DOHH2 (cell line): Measurements from ENCODE around the gene DBR1.
A peak's percentile ranks its signal among the peaks of the same experiment; 100 is the strongest.

ENCODE experiments used
- H3F3A ChIP-seq: fragments of 200-600 bp; sonication (generic), shearing (Covaris generic); 2 replicates; pipeline ENCODE4 v1.6.0; 2016; ENCODE audit warnings: antibody characterized with exemption, mild to moderate bottlenecking; ENCODE audit not compliant: control insufficient read depth, insufficient read depth
- H3K27ac ChIP-seq: fragments of 200-600 bp; sonication (generic); 2 replicates; pipeline ENCODE4 v1.5.1; 2014; ENCODE audit warnings: low read depth, mild to moderate bottlenecking, low read length, moderate library complexity
- H3K27me3 ChIP-seq: fragments of 200-600 bp; sonication (generic); 2 replicates; pipeline ENCODE4 v1.6.1; 2014; ENCODE audit warnings: mild to moderate bottlenecking, low read length, mixed read lengths; ENCODE audit not compliant: control insufficient read depth
- H3K36me3 ChIP-seq: fragments of 200-600 bp; sonication (generic); 2 replicates; pipeline ENCODE4 v1.6.1; 2014; ENCODE audit warnings: mild to moderate bottlenecking, low read length, moderate library complexity, mixed read lengths; ENCODE audit not compliant: control insufficient read depth
- H3K4me1 ChIP-seq: fragments of 200-600 bp; sonication (generic); 2 replicates; pipeline ENCODE4 v1.6.1; 2014; ENCODE audit warnings: mild to moderate bottlenecking, low read length, mixed read lengths; ENCODE audit not compliant: control insufficient read depth
- H3K4me2 ChIP-seq: fragments of 200-600 bp; sonication (generic); 2 replicates; pipeline ENCODE4 v1.6.0; 2014; ENCODE audit warnings: mild to moderate bottlenecking, low read length, moderate library complexity
- H3K4me3 ChIP-seq: fragments of 200-600 bp; sonication (generic); 2 replicates; pipeline ENCODE4 v1.5.1; 2014; ENCODE audit warnings: mild to moderate bottlenecking, low read length, mixed read lengths
- H3K79me2 ChIP-seq: fragments of 200-600 bp; sonication (generic); 2 replicates; pipeline ENCODE4 v1.6.1; 2014; ENCODE audit warnings: mild to moderate bottlenecking, low read length, mixed read lengths; ENCODE audit not compliant: control insufficient read depth
- H3K9me2 ChIP-seq: fragments of 200-600 bp; sonication (generic); replicated peaks from 2 replicates; pipeline ENCODE4 v1.6.1; 2014; ENCODE audit warnings: mild to moderate bottlenecking, low read length, mixed read lengths; ENCODE audit not compliant: control insufficient read depth
- H3K9me3 ChIP-seq: fragments of 200-600 bp; sonication (generic); 2 replicates; pipeline ENCODE4 v1.6.1; 2014; ENCODE audit warnings: antibody characterized with exemption, low read length, mixed read lengths; ENCODE audit not compliant: control insufficient read depth, insufficient read depth
- H4K20me1 ChIP-seq: fragments of 200-600 bp; sonication (generic); 2 replicates; pipeline ENCODE4 v1.6.0; 2014; ENCODE audit warnings: low read depth, mild to moderate bottlenecking, antibody characterized with exemption, low read length, moderate library complexity; ENCODE audit not compliant: control insufficient read depth, insufficient read depth
- EZH2phosphoT487 ChIP-seq: fragments of 200-600 bp; sonication (generic); IDR thresholded peaks from 2 replicates; pipeline ENCODE4 v1.6.1; 2017; ENCODE audit warnings: borderline replicate concordance, mild to moderate bottlenecking, antibody characterized with exemption, low read length, moderate library complexity, mixed read lengths
- TF ChIP-seq, protein P1 (sequence below): fragments of 200-600 bp; sonication (generic); IDR thresholded peaks from one replicate; pipeline ENCODE4 v1.5.1; 2014; ENCODE audit warnings: antibody characterized with exemption, mild to moderate bottlenecking, low read depth, low read length; ENCODE audit not compliant: poor library complexity, severe bottlenecking

The DBR1 gene

DNA sequence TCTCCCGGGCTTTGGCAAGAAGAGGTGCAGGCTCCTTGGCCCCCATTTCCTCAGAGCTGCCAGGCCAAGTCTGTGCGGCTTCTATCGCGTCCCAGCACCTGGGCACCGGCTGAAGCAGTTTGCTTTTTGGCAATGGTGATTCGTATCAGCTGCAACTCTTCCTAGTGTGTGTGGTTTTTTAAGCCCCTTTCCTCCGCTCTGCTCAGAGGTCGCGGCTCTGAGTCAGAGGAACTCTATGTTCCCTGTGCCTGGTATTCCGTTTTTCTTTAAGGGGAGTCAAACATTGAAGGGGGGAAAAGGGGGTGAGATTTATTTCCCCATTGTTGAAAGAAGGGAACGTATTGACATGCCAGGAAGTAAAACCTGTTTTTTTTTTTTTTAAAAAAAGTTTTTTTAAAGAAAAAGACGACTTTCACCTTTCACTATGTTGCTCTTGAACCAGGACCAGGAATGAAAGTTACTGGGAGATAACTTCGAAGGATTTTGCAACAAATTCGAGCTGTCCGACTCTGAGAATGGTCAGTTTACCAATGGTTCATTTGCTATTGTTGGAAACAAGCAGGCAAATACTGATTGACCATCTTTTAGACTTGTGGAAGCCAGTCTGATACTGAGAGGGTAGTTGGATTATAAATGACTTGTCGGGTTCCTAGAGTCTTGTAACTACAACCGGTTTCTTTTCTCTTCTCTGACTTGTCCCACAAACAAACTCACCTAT lies 13.5 kb upstream of the DBR1 start:
- peaks cover 58% of the 10 kb centered on the region for H3K79me2 ChIP-seq
- no peaks in the 10 kb centered on the region; the same call in 1 of the 2 replicates for H3F3A ChIP-seq
- H3K9me3 ChIP-seq = no peaks in the 10 kb centered on the region
- peaks cover 26% of the 10 kb centered on the region for H3K4me1 ChIP-seq
- H3K27me3 ChIP-seq = peaks cover 14% of the 10 kb centered on the region
- H3K27ac ChIP-seq = no peak overlapping the region
- H3K4me3 ChIP-seq = peak overlapping the region; percentile 91
- H3K9me2 ChIP-seq = no peaks in the 10 kb centered on the region
- peak overlapping the region; percentile 69 for H3K4me2 ChIP-seq
- TF ChIP-seq, protein P1, sequence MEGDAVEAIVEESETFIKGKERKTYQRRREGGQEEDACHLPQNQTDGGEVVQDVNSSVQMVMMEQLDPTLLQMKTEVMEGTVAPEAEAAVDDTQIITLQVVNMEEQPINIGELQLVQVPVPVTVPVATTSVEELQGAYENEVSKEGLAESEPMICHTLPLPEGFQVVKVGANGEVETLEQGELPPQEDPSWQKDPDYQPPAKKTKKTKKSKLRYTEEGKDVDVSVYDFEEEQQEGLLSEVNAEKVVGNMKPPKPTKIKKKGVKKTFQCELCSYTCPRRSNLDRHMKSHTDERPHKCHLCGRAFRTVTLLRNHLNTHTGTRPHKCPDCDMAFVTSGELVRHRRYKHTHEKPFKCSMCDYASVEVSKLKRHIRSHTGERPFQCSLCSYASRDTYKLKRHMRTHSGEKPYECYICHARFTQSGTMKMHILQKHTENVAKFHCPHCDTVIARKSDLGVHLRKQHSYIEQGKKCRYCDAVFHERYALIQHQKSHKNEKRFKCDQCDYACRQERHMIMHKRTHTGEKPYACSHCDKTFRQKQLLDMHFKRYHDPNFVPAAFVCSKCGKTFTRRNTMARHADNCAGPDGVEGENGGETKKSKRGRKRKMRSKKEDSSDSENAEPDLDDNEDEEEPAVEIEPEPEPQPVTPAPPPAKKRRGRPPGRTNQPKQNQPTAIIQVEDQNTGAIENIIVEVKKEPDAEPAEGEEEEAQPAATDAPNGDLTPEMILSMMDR = no peak
- TF ChIP-seq EZH2phosphoT487 = no peak
- 0 out of 2 replicates have a peak, but pooled peaks cover 4% of the 10 kb centered on the region for H4K20me1 ChIP-seq
- H3K36me3 ChIP-seq = peaks cover 24% of the 10 kb centered on the region

DNA sequence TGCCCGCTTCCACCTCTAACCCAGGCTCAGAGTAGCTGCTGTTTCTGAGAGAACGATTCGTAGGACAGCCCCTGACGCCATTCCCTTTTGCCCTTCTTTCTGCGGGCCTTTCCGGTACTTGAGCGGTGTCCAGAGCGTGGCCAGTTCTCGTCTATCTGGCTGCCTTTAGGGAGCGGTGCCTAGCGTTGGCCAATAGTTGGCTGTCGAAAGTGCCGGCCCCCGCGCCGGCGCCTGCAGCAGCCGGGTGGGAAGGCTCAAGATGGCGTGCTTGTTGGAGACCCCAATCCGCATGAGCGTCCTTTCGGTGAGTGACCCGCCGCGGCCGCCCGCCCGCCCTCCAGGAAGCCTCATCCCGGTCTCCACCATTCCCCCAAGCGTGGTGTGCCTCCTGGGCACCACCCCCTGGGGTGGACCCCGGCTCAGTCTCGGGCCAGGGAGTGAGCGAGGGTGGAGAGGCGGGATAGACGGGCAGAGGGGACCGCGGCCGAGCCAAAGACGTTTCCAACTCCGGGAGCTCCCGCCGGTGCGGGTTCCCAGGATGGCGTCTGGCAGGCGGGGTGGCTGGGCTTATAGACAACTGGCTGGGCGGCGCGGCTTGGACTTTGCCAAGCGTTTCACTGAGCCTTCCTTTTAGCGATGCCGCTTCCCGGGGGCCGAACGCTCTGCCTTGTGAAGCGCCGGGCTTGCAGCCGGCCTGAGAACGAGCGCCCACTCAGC lies 12.7 kb upstream of the DBR1 start, which contains the start of gene ARMC8:
ARMC8 (plus strand) TSS at position 6 of the 717 bp plus-strand sequence; CDS start at position 260, 254 bp downstream.
- Histone ChIP-seq H3K27ac (peak within 1 kb of the TSS; percentile 54), H3K79me2 (peaks cover 51% of the 10 kb centered on the region), H4K20me1 (0 out of 2 replicates have a peak, but pooled peaks cover 4% of the 10 kb centered on the region), H3K9me2 (no peaks in the 10 kb centered on the region), H3K4me1 (peaks cover 26% of the 10 kb centered on the region), H3K4me2 (peak within 1 kb of the TSS; percentile 69), H3K36me3 (peaks cover 24% of the 10 kb centered on the region), H3K4me3 (peak within 1 kb of the TSS; percentile 91), H3F3A (no peaks in the 10 kb centered on the region; the same call in 1 of the 2 replicates), H3K9me3 (no peaks in the 10 kb centered on the region), H3K27me3 (peaks cover 18% of the 10 kb centered on the region)
- TF ChIP-seq EZH2phosphoT487 = no peak
- TF ChIP-seq, protein P1 = no peak

DNA sequence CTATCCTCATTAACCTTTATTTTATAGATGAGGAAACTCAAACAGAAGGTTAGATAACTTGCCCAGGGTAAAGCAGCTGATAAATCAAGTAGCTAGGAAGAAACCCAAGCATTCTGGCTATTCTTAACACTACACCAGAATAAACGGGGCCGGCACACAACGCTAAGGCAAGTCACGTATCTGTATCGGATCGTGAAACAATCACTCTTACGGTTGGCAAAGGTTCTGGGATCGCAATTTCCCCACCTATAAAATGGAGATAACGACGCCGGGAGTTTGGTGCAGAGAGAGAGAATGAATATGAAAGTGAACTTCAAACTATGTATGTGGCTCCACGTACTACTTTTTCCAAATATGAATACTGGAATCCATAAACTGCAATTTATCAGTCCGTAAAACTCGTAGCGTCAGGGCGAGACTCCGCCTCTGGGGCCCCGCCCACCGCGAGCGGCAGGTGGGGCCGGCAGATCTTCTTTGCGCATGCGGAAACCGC lies 12.1 kb upstream of the DBR1 start:
- peak overlapping the region; percentile 69 for H3K4me2 ChIP-seq
- H4K20me1 ChIP-seq = 0 out of 2 replicates have a peak, but pooled peaks cover 4% of the 10 kb centered on the region
- peaks cover 21% of the 10 kb centered on the region for H3K27me3 ChIP-seq
- no peaks in the 10 kb centered on the region for H3K9me2 ChIP-seq
- TF ChIP-seq, protein P1 = no peak
- TF ChIP-seq EZH2phosphoT487 = no peak
- no peaks in the 10 kb centered on the region for H3K9me3 ChIP-seq
- H3K4me1 ChIP-seq = peaks cover 26% of the 10 kb centered on the region
- H3K27ac ChIP-seq = peak overlapping the region; percentile 54
- H3K36me3 ChIP-seq = peaks cover 23% of the 10 kb centered on the region
- peaks cover 46% of the 10 kb centered on the region for H3K79me2 ChIP-seq
- peak overlapping the region; percentile 91 for H3K4me3 ChIP-seq
- H3F3A ChIP-seq = no peaks in the 10 kb centered on the region; the same call in 1 of the 2 replicates
